VCaP (cell line): ENCODE results near the gene ACVRL1.

ENCODE experiments used
- H3K27ac ChIP-seq: fragments of 450-650 bp; 2 replicates; pipeline ENCODE4 v1.5.1; 2017
- TF ChIP-seq, protein P1 (sequence below): fragments of 450-650 bp; conservative IDR thresholded peaks from 2 replicates; pipeline ENCODE4 v1.5.1; 2017; ENCODE audit warnings: mild to moderate bottlenecking, moderate library complexity

The ACVRL1 gene

DNA sequence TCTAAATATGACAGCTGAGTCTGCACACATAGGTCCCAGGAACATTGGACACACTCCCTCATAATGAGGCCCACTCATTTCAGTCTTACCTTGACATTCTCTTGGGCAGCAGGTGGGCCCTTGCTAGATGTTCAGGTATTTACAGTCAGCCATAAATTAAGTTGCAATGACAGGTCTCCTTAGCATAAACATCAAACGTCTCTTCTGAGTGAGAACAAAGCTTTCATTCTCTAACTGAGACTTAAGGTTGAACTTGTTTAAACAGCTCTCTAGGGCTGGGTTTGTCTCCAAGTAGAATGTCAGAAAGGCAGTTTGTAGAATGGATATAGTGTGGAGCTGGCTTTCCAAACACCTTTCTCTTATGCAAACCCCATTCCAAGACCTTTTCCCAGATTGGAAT, 54.5 kb downstream of the ACVRL1 start:
- TF ChIP-seq, protein P1, sequence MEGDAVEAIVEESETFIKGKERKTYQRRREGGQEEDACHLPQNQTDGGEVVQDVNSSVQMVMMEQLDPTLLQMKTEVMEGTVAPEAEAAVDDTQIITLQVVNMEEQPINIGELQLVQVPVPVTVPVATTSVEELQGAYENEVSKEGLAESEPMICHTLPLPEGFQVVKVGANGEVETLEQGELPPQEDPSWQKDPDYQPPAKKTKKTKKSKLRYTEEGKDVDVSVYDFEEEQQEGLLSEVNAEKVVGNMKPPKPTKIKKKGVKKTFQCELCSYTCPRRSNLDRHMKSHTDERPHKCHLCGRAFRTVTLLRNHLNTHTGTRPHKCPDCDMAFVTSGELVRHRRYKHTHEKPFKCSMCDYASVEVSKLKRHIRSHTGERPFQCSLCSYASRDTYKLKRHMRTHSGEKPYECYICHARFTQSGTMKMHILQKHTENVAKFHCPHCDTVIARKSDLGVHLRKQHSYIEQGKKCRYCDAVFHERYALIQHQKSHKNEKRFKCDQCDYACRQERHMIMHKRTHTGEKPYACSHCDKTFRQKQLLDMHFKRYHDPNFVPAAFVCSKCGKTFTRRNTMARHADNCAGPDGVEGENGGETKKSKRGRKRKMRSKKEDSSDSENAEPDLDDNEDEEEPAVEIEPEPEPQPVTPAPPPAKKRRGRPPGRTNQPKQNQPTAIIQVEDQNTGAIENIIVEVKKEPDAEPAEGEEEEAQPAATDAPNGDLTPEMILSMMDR = no peak
- H3K27ac ChIP-seq = peak overlapping the region; percentile 81

GRCh38 chr12:51962737-51963136, 55.4 kb downstream of the ACVRL1 start:
- TF ChIP-seq, protein P1 = no peak
- peak overlapping the region; percentile 81 for H3K27ac ChIP-seq

DNA sequence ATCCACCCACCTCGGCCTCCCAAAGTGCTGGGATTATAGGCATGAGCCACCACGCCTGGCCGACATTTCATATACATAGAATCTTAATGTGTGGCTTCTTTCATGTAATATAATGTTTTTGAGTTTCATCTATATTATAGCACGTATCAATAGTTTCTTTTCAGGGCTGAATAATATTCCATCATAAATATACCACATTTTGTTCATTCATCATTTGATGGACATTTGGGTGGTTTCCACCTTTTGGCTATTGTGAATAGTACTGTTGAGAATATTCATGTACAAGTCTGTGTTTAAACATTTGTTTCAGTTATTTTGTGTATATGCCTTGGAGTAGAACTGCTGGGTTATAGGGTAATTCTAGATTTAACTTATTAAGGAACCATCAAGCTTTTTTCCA, 56.2 kb downstream of the ACVRL1 start:
- TF ChIP-seq, protein P1 = no peak
- H3K27ac ChIP-seq = peak overlapping the region; percentile 81

DNA sequence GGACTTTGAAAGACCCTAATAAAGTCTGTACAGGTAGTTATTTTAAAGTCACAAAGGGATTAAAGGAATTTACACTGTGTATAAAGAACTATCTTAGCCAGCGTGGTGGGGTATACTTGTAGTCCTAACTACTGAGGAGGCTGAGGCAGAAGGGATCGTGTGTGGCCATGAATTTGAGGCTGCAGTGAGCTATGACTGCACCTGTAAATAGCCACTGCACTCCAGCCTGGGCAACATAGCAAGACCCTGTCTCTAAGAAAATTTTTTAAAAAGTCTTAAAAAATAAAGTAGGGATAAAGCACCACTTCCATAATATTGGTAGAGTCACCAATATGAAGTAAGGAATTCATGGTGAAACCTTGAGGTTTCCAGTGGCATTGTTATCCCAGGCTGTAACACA, 62.3 kb downstream of the ACVRL1 start:
- TF ChIP-seq, protein P1 = no peak
- no peak overlapping the region for H3K27ac ChIP-seq

- TF ChIP-seq, protein P1 = no peak; the same call in 1 of the 2 replicates
- H3K27ac ChIP-seq = no peak overlapping the region
Observed at GRCh38 chr12:51970904-51971646, 63.8 kb downstream of the ACVRL1 start.

DNA sequence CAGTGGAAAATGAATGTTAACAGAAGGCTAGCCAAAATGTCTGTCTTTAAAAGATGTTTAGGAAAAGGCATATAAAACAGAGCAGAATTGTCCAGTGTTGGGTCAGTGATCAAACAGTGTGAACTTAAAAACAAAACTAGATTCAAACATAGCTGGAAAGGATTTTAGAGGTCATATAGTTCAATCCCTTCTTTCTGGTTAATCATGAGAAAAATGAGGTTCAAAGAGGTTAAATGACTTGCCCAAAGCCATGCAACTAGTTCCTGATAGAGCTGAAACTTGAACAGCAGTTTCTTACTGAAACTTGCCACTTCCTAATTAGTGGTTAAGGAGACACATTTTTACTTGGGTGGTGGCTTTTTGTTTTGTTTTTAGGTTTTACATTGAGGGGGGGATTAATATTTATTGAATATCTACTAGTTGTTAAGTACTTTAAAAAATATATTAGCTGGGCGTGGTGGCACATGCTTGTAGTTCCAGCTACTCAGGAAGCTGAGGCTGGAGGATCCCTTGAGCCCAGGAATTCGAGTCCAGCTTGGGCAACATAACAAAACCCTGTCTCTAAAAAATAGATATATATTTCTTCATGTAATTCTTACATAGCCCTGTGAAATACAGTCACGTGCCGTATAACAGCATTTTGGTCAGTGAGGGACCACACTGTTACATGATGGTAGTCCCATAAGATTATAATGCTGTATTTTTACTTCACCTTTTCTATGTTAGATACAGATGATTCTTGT, 64.5 kb downstream of the ACVRL1 start:
- TF ChIP-seq, protein P1 = no peak
- H3K27ac ChIP-seq = no peak overlapping the region

GRCh38 chr12:51972422-51972812, 65.1 kb downstream of the ACVRL1 start:
- TF ChIP-seq, protein P1 = no peak
- H3K27ac ChIP-seq = no peak overlapping the region
